NCI-H2029 (cell line): Measurements from ENCODE around the gene DACH1.
"Not testable (repeated sequence)": the region's sequence is repeated elsewhere in the genome, so short reads cannot be mapped to it uniquely, and the experiment has no call there.

ENCODE experiments used
- DNase-seq: peaks from one replicate; lab custom pipeline; 2025; lab: John Stamatoyannopoulos, UW

The DACH1 gene

GRCh38 chr13:71828564-71828963, 38.4 kb downstream of the DACH1 start:
- no peak for DNase-seq

- no peak for DNase-seq
These were observed 38.9 kb downstream of the DACH1 start for GRCh38 chr13:71828117-71828516.

GRCh38 chr13:71827241-71827640, 39.8 kb downstream of the DACH1 start:
- DNase-seq, result no peak

DNA sequence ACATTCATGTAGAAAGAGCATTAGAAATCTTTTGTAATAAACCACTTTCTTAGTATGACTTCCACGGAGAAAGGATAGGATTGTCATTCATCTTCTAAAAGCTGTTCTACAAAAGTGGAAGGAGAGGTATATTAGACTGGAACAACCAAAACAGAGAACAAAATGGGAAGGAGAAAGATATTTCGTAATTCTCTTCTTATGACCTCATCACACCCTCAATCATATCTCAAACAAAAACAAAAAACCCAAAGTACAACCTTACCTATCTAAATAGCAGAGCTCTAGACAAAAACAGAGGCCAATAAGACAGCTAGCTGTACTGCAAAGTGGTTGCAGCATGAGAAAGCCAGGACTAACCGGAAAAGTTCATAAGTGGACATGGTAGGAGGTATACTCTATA, 46.3 kb downstream of the DACH1 start:
- DNase-seq, result no peak

GRCh38 chr13:71817335-71817734, 49.7 kb downstream of the DACH1 start:
- no peak for DNase-seq

GRCh38 chr13:71814806-71815360, 52.1 kb downstream of the DACH1 start:
- DNase-seq, result no peak

DNA sequence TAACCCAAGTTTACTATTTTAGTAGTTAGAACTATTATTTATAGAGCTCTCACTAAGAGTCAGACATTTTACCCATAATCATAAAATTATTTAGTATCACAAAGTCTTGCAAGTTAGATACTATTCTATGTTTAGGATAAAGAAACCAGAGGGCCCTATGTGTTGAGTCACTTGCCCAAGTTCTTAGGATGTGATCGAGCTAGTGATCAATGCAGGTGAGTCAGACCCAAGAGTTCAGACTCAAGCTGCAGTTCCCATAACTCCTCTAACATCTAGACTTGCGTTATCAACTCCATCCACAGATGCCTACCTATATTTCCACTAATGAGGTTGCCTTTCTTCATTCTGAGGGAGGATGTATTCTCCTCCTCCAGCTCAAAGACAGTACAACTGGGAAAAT, 53.8 kb downstream of the DACH1 start:
- no peak for DNase-seq

DNA sequence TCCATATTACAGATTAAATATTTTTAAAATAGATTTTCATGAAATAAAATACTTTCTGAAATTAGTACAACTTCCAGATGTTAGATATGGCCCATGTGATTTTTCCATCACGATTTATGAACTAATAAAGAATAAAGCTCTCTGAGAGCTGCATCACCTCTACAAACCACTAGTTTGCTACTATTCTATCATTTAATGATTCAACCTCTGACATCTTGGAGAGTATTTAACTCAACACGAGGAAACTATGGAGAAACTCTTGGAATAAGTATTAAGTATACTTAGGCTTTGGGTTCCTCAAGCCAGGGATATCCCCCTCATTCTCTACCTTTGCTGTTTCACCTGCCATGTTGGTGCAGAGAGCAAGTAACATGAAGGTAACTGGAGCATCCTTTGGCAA, 55.7 kb downstream of the DACH1 start:
- no peak for DNase-seq

DNA sequence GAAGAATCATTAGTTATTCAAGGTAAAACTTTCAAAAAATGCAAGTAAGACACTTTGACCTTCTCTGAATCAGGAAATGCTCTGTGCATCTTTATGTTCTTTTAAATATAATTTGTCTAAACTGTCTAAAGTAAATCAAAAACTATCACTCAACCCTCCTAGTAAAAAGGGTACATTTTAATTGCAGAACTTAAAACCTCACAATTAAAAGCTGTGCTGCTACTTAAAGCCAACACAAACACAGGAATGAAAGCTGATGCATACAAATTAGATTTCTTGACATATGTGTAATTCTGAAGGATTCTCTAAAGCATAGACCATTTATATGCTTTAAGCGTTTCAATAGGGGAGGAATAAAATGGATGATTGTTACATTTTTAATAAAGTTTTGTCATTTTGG, 58.3 kb downstream of the DACH1 start:
- DNase-seq, result no peak

- DNase-seq, result no peak
These were observed 60.1 kb downstream of the DACH1 start for GRCh38 chr13:71806886-71807285.

DNA sequence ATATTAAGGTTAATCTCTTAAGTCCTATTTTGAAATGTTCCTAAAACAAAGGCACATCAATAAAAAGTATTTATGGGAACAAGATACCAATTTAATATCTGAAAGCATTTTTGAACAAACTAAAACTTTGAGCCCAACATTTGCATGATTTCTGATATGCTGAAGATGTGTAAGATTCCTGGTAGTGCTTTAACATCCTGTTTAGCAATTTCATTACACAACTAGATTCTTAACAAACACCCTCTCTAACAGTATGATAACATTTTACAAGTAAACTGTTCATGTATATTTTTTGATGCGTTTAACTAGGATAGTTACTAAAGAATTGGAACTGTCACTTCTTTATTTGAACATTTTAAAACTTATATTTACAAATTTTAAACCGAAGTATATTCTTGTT, 63.9 kb downstream of the DACH1 start:
- no peak for DNase-seq

GRCh38 chr13:71801781-71802180, 65.2 kb downstream of the DACH1 start:
- DNase-seq, result no peak

DNA sequence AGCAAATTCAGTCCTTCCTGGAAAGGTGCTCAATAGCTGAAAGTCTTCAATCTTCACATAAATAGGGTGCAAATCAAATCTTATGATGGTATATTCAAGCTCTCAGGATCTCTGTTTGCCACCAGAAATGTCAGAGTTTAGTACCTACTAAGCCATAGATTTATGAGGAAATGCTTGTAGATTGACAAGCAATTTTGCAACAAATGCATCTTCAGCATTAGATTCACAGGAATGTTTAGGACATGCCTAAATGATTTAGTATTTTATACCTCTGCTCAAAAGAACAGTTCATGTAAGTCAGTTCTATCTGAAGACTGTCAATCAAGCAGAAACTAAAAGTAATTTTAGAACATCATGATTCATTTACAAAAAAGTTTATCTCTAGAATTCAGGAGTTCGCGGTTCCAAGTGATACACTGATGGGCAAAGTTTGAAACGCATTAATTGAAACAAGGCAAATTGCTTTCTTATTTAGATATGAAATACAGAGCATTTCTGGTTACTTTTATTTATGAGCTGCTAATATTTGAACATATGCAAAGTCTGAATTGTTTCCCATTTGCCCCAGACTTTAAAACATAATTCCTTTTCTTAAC, 65.7 kb downstream of the DACH1 start:
- DNase-seq, result no peak

DNA sequence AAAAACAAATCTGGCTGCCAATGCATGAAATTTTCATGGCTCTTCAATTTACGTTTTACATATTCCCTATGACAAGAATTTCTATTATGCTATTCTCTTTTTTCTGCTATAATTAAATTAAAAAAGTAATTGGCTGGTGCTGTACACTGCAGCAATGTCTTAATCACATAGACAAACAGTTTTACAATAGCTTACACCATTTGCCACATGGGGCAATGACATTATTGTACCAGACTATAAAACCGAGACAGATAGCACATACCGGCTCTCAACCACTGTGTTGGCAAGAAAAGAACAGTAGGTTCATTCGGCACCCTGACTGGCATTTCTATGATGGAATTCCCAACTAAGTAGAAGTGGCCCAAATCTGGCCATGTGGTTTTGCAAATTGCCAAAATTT, 67.7 kb downstream of the DACH1 start:
- DNase-seq, result no peak

DNA sequence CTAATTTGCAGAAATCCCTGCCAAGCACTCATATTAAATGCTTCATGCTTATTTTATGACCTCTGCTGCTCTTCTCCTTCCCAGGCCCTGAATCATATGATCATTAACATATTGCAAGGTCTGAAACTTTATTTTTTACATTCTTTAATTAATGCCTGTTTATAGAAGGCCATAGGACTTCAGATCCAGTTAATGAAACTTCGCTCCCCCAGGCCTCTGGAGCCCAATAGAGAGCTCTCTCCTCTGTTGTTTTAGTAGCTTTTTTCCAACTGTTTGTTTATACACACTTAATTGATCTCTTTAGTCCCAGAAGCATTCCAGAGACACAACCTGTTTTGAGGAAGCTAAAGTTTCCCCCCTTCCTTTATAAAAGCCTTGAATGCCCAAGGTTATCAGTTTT, 68.3 kb downstream of the DACH1 start:
- DNase-seq, result no peak

DNA sequence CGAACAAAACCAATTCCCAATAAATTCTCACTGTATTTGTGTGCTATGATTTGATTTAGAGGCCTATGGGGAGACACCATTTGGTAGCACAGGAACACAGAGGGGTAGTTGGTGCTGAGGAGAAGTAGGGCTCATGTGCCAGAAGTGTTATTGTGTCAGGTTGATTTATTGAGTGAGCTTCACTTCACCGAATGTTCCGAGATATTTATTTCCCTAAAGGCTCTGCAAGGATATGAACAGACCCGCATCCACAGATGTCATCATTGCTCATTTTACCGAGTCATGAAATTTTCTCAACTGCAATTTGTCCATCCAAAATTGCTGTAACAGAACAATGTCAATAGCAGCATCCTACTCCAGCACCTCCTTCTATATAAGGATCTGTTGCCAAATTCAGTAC, 69.5 kb downstream of the DACH1 start:
- DNase-seq, result no peak

GRCh38 chr13:71789693-71790329, 77.2 kb downstream of the DACH1 start:
- DNase-seq, result no peak

DNA sequence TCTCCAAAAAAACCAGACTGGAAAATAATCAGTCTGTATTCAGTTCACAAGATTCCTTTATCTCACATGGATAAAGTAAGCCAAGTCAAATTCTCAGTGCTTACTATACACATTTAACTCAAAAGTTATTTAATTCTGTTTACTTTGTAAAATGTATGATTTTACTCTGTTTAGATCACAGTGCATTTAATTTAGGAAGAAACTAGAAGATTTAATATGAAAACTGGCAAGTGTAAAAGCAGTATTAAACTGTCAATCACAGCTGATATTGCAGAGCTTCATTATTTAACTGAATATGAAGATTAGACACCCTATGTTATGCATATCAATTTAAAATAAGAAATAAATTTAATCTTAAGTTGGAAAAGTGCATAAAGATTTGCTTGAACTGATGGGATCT, 78.0 kb downstream of the DACH1 start:
- no peak for DNase-seq

DNA sequence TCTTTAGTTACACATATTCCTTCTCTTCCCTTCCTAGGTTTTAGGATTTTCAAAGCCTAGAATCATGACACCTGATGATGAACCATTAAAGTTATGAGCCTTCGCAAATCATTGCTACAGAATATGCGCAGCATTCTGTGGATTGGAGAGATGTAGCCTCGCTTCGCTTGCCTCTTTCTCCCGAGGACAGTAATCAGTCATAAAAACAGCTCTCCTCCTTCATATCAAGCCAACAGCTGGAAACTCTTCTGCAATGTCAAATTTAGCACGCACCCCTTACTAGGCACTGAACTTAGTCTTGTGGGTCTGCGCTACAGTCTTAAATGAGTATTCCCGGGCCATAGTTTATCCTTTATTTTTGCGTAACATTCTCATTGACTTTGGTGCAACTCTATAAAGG, 79.6 kb downstream of the DACH1 start:
- no peak for DNase-seq

DNA sequence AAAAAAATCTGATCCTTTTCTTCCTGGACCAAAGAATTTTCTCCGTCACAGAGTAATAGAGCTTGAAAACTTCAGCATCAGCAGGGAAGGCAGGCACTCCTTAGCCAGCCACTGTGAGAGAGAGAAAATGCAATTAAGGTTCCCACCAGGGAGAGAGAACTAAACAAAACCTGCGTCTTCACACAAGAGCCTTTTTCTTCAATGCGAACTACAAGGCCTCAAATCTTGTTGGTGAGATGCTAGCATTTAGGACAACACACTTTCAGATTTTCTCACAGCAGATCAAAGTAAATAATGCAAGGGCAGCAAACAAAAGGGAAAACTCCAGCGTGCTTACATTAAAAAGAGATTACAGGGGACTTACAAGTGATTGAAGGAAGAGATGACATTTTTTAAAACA, 80.1 kb downstream of the DACH1 start:
- no peak for DNase-seq

DNA sequence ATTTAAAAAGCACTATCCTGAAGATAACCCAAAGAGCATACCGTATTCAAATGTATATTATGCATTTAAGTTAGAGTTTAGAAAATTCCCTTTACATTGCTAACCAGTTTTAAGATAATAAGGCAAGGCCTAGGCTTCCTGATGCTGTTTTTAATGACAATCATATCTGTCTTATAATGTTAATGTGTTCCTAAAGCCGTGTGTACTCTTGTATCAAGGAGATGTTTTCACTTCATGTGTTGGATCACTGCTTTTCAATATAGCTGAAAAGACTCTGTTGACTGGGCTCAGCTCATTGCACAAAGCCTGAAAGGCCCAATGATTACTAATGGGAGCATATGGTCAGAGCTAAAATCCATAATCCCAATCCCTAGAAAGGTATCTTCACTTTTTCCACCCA, 81.6 kb downstream of the DACH1 start:
- DNase-seq, result no peak

DNA sequence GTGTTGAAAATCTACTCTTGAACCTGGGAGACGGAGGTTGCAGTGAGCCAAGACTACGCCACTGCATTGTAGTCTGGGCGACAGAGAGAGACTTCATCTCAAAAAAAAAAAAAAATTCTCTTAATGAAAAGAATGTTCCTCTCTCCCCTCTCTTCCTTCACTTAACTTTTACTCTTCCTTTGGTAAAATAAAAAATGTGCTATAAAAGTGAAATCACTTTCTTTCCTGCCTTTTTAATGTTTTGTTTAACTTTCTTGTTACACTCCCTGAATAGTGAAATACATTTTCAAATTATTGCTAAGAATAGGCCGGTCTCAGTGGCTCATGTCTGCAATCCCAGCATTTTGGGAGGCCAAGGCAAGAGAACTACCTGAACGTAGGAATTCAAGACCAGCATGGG, 86.5 kb downstream of the DACH1 start:
- DNase-seq, result no peak

DNA sequence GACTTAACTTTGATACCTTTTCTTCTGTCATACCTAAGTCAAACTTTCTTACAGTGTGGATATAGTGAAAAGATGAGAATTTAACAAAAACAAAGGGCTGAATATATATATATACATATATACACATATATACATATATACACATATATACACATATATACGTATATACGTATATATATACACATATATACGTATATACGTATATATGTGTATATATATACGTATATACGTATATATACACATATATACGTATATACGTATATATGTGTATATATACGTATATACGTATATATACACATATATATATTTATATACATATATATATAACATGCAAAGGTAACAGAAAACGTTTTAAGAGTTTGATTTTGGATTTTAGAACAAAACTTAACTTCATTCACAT, 88.0 kb downstream of the DACH1 start:
- DNase-seq, result not testable (repeated sequence)

DNA sequence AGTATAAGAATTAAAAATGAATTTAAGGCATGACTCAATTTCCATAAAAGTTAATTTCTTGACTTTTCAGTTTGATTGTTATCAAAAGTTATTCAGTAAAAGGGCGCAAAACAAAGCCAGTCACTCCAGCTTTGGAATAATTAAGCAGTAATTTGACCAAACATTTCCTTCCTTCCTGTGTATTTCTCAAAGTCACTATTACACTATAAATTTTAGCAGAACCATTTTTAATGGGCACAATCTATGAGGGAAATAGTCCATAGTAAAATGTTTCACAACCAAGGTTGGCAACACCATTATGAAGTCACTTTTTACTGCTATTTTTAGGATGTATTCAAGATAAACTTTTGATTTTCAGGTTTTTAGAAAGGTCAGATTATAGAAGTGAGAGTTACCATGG, 91.0 kb downstream of the DACH1 start:
- DNase-seq, result no peak
